IPS DF 4.7 (cell line): ENCODE results near the gene IFIT1.
"Not testable (repeated sequence)": the region's sequence is repeated elsewhere in the genome, so short reads cannot be mapped to it uniquely, and the experiment has no call there.

Experiments
- DNase-seq: peaks from one replicate; pipeline ENCODE4 v3.0.0-alpha.2; 2013; ENCODE audit warnings: low spot score; ENCODE audit errors: extremely low read depth

Gene IFIT1

DNA sequence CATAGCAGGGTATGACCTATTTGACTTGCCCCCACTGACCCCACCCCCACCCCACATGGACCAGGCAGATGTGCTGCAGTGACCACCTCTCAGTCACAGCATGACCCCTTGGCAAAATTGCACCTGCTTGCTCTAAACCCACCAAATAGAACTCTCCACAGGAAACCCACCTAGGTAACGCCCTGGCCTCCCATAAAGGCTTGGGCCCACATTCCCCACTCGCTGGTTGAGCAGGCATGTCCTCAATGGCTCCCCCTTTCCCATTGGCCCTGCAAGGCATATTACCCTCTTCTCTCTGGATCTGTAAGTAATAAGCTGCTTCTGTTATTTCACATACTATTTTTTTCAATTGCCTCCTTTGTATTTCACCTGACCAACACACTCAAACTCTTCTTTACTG is 2.7 kb downstream of the IFIT1 start:
- no peak for DNase-seq

DNA sequence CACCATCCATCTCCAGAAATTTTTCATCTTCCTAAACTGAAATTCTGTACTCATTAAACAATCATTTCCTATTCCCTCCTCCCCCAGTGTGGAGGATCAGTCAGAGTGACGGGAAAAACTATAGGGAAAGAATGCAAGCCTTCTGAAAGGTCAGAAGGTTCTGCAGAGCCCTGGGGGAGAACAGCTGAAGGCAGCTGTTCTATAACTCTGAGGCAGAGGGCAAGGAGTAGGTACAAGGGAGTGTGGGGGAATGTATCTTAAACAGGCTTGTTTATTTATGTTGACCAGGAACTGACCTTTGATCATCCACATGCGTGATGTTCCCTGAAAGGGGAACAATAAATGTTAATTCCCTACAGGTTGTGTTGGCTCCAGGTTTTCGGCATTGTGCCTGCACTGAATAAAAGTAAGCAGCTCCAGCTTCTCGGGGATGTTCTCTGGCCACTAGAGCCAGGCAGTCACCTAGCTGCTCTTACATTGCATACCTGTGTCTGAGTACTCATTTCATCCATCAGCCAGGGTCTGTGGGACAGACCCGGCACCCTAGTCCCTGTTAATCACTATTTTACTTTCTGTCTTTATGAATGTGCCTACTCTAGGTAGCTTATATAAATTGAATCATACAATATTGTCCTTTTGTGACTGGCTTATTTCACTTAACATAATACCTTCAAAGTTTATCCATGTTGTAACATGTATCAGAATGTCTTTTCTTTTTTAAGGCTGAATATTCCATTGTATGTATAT is 5.8 kb downstream of the IFIT1 start:
- no peak for DNase-seq

DNA sequence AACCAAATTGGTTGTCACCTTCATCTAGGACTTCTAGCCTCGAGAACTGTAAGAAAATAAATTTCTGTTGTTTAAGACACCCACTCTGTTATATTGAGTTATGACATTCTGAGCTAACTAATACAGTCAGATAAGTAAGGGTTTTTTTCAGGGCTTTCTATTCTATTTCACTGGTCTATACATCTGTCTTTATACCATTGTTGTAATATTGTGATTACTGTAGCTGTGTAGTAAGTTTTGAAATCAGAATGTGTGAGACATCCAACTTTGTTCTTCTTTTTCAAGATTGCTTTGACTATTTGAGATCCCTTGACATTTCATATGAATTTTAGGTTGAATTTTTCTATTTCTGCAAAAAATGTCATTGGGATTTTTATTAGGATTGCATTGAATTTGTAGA is 7.5 kb downstream of the IFIT1 start:
- no peak for DNase-seq

DNA sequence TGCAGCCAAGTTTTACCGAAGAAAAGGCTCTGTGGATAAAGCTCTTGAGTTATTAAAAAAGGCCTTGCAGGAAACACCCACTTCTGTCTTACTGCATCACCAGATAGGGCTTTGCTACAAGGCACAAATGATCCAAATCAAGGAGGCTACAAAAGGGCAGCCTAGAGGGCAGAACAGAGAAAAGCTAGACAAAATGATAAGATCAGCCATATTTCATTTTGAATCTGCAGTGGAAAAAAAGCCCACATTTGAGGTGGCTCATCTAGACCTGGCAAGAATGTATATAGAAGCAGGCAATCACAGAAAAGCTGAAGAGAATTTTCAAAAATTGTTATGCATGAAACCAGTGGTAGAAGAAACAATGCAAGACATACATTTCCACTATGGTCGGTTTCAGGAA is 10.6 kb downstream of the IFIT1 start:
- no peak for DNase-seq

DNA sequence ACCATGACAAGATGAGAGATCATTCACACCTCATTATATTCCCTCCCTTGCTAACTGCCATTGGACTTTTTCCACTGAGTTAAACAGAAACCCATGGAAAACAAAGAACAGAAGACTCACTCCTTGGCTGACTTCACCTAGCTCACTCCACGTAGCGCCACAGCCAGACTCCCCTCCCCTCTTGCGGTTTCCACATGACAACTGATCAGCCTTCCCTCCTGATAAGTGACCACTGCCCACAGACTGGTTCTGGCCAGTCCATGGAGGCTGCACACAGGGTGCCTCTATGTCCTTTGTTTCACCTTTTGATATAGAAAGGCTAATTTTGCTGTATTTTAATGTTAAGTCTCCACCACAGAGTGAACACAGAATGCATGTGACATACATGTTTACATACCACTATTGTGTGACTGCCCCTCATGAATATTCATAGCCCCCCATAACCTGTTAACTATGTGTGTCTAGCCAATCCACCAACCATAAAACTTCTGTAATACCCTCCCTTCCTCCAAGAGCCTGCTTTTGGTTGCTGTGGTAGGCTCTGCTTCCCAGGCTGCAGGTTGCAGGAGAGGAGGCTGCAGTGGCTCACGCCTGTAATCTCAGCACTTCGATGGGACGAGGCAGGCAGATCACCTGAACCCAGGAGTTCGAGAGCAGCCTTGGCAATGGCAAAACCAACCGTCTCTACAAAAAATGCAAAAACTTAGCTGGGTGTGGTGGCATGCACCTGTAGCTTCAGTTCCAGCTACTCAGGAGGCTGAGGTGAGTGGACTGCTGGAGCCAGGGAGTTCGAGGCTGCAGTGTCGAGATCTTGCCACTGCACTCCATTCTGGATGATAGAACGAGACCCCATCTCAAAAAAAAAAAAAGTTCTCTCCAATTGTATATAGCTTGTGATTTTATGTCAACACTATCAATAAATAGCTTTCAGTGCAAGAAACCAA is 12.0 kb downstream of the IFIT1 start:
- no peak for DNase-seq

DNA sequence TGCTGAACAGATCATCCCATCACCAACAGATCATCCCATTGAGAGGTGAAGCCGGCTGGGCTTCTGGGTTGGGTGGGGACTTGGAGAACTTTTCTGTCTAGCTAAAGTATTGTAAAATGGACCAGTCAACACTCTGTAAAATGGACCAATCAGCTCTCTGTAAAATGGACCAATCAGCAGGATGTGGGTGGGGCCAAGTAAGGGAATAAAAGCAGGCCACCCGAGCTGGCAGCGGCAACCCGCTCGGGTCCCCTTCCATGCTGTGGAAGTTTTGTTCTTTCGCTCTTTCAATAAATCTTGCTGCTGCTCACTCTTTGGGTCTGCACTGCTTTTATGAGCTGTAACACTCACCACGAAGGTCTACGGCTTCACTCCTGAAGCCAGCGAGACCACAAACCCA is 13.8 kb downstream of the IFIT1 start:
- DNase-seq = not testable (repeated sequence)

DNA sequence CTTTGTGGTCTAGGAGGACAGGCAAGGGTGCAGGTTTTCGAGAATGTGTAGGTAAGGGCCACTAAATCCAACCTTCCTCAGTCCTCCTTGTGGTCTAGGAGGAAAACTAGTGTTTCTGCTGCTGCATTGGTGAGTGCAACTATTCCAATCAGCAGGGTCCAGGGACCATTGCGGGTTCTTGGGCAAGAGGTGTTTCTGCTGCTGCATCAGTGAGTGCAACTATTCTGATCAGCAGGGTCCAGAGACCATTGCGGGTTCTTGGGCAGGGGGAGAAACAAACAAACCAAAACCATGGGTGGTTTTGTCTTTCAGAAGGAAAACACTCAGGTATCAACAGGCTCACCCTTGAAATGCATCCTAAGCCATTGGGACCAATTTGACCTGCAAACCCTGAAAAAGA is 15.4 kb downstream of the IFIT1 start:
- not testable (repeated sequence) for DNase-seq

DNA sequence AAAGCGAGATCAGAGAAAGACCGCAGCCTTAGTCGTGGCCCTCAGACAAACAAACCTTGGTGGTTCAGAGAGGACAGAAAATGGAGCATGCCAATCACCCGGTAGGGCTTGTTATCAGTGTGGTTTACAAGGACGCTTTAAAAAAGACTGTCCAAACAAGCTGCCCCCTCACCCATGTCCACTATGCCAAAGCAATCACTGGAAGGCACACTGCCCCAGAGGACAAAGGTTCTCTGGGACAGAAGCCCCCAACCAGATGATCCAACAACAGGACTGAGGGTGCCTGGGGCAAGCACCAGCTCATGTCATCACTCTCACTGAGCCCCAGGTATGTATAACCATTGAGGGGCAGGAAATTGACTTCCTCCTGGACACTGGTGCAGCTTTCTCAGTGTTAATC is 16.9 kb downstream of the IFIT1 start:
- DNase-seq = not testable (repeated sequence)

DNA sequence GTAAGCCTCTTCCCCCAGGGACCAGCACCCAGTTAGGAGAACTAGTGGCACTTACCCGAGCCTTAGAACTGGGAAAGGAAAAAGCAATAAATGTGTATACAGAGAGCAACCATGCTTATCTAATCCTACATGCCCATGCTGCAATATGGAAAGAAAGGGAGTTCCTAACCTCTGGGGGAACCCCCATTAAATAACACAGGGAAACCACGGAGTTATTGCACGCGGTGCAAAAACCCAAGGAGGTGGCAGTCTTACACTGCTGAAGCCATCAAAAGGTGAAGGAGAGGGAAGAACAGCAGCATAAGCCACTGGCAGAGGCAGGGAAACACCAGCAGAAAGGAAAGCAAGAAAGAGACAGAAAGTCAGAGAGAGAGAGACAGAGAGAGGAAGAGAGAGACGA is 18.1 kb downstream of the IFIT1 start:
- DNase-seq = not testable (repeated sequence)

DNA sequence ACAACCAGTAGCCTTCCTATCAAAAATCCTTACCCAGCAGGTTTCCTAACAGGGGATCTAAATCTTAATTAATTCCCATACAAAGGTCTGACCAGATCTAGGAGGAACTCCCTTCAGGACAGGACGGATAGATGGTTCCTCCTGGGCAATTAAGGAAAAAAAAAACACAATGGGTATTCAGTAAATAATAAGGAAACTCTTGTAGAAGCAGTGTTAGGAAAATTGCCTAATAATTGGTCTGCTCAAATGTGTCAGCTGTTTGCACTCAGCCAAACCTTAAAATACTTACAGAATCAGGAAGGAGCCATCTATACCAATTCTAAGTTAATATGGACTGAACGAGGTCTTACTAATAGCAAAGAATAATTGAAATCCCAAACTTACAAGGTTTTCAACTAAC is 18.7 kb downstream of the IFIT1 start:
- not testable (repeated sequence) for DNase-seq

DNA sequence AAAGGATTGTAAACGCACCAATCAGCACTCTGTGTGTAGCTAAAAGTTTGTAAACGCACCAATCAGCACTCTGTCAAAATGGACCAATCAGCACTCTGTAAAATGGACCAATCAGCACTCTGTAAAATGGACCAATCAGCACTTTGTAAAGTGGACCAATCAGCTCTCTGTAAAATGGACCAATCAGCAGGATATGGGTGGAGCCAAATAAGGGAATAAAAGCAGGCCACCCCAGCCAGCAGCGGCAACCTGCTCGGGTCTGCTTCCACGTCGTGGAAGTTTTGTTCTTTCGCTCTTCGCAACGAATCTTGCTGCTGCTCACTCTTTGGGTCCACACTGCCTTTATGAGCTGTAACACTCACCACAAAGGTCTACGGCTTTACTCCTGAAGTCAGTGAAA is 19.9 kb downstream of the IFIT1 start:
- DNase-seq = not testable (repeated sequence)

DNA sequence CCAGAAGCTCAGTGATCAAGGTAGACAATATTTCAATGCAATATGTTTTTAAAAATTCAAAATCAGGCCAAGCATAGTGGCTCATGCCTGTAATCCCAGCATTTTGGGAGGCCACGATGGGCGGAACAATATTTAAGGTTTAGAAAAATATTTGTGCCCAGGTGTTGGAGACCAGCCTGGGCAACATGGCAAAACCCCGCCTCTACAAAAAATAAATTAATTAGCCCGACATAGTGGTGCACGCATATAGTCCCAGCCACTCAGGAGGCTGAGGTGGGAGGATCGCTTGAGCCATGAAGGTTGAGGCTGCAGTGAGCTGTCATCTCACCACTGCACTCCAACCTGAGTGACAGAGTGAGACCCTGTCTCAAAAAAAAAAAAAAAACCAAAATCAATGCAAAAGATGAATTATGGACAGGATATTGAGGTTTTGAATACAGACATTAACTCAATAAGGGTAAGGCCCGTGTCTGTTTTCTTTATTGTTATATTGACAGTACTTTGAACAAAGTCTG is 21.0 kb downstream of the IFIT1 start:
- DNase-seq = no peak

DNA sequence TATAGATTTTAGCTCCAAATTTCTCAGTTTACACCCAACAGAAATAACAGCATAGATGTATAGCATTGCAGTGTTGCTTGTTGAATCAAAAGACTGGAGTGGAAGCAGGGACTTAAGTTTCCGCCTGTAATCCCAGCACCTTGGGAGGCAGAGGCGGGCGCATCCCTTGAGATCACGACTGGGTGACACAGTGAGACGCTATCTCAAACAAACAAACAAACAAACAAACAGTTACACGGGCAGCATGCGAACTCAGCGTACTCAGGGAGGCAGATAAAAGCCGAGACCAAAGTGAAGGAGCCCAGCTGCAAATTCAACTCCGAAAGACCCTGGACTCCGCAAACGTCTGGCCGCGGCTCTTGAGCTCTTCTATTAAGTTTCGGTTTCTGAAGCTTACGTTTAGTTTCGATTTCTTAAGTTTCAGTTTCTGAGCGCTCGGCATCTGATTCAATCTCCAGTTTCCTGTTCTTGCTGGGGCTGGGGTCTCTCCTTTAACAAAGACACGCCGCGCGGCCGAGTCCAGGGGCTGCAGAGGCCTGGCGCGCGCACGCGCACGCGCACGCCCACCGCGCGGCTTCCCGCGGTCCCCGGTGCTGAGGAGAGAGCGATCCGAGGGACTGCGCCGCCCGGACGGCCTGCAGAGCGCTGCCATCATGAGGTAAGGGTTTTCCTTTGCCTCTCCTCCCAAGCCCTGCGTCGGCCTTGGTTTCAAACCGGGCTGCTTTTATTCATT is 21.9 kb downstream of the IFIT1 start, which contains the start of gene IFIT5:
TSS of gene IFIT5 (plus strand) at position 423 of the 733 bp plus-strand sequence. CDS start at position 654, 231 bp downstream.
- DNase-seq = peak; percentile 19

DNA sequence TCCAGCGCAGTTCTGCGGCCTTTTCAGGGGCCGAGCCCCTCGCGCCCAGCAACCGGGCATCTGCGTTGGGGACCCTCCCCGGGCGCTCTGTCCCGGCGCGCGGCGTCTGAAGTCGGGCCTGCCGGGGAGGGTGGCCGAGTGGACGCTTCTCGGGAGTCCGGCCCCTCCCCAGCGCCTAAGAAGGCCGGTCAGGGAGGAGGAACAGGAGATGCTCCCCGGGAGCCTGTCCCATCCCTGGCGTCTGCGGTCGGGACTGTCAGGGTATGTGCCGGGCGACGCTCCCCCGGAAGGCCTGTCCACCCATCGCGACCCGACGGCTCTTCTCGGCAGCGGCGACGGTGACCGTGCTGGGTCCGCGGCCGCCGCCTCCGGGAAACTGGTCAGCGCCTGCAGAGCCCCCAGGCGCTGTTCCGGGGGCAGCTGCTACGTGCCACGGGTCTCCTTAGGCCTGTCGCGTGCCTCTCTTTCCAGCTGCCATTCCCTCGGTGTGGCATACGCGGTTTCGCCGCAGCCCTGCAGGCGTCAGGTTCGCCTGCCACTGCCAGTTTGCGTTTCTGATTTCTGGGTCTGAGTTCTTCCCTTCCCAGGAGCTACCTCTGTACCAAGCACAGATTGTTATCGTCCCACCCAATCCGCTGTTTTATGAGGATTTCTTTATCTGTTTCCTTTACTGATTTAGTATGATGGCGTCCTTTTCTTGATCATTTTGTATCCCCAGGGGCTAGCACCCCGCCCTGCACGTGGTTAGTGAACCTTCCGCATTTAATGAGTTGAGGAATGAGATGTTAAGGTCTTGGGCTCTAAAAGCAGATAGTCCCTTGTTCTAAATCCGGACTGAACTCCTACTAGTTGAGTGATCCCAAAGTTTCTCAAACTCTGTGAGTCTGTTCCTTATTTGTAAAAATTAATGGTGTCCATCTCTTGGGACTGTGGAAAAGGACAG is 22.7 kb downstream of the IFIT1 start:
- no peak for DNase-seq

DNA sequence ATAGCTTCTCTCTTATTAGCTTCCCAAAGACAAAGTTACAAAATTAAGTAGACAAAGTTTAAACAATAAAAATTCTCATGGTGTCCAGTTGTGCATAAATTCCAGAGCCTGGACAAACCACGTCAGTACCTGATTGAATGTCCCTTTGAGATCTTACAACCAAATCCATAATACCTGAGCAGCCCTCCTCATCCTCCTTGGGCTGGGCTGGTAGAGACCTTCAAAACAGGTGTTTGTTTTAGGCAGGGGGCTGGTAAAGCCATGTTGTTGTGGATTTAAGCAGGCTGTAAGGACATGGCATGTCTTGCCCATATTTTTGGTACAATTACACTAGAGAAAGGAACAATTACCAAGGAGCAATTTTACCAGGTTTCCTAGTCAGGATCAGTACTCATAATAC is 24.0 kb downstream of the IFIT1 start:
- no peak for DNase-seq

DNA sequence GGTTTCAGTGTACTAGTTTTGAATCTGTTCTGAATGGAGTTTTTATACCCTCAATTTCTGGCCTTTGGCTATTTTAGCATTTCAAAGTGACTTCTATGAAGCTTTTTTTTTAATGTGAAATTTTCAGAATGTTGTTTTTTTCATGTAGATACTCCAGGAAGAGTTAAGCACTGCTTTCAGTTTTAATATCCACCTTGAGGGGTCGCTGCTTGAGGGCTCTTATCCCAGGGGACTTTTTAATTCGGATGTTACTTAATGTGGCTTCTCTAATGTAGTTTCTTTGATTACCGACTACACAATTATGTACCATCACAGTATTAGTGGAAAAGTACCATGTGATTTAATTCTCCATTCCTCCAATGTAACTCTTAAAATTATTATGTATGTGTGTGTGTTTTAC is 27.1 kb downstream of the IFIT1 start:
- DNase-seq = no peak

DNA sequence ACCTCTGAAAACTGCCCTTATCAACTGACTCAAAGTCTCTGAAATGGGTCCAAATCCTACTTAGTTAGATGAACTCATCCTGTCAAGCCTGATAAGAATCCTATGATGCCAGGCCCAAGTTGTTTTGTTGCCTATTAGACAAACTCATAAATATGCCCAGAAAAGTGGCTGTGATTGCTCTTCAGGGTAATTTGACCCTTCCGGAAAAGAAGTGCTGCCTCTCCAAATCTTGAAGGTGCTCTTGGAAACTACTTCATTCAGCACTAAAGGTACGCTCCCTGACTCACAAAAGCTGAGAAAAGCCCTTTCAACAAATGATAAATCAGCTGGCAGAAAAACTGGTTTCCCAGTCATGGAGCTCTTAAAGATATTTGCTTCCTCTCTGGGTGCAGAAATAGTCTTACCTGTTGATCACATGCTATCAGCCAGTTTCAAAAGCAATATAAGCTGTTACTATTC is 28.6 kb downstream of the IFIT1 start:
- DNase-seq = no peak

DNA sequence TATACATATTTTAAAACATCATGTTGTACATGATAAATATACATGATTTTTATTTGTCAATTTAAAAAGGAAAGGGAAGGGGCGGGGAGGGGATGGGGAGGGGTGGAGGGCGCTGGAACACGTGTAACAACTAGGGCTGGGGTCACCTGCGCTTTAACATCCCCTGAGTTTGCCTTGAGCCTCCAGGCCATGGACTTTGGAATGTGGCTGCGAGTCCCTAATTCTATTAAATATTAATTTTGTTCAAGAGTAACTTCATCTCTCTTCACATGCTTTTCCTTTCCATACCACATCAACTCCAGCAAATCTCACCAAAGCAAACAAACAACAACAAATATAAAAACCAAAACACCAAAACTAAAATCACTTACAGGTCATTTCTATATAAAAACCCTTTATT is 32.6 kb downstream of the IFIT1 start:
- DNase-seq = no peak

DNA sequence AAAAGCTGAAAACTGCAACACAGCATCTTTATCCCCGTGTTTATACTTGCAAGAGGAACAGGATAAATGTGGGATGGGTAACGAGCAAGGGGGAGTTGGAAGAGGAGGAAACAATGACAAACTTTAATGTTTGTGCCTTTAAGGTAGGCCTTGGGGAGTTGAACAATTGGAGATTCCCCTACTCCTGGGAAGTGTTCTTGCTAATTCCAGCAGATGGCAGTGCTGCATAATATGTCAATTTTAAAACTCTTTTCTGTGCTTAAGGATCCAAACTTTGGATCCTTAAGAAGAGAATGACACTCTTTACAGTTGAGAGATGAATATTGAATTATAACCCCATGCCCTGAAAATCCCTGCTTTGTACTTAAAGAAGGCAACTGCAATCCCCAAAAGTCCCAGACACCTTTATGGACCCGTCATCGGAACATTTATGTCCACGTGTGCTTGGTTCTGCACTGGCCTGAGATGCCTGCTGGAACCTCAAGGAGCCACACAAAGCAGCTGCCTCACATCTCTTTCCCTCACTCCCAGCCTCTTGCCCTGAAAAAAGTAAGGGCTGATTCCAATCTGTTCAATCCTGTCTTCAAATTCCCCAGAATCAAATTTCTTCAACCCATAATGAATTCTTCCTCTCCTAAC is 33.9 kb downstream of the IFIT1 start:
- DNase-seq = peak; percentile 36

DNA sequence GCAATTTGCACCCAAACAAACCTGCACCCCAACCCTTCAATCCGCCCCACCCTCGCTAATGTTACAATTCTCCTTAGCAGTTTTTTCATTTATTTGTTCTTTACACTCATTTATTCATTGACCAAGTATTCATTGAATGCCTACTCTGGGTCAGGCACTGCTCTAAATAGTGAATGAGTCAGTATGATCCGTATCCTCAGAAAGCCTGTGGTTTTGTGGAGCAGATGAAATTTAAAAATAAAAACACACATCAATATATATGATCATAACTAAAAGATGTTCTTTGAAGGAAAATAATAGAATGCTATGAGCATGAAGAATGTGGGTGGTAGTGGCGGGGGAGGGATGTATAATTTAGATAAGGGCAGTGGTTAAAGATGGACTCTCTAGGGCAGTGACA is 35.2 kb downstream of the IFIT1 start:
- DNase-seq = no peak
